Measurements from ENCODE around the gene C1orf167. TPM values are rescaled to one million over a fixed set of nuclear protein-coding genes. Genes with fewer than 3 reads are reported as not detected.
A peak's percentile ranks its signal among the peaks of the same experiment; 100 is the strongest.

The C1orf167 gene
- total and polyA plus RNA-seq, 10 donors = 0.74 to 4.8 (median 0.88) TPM; not detected in 1

DNA sequence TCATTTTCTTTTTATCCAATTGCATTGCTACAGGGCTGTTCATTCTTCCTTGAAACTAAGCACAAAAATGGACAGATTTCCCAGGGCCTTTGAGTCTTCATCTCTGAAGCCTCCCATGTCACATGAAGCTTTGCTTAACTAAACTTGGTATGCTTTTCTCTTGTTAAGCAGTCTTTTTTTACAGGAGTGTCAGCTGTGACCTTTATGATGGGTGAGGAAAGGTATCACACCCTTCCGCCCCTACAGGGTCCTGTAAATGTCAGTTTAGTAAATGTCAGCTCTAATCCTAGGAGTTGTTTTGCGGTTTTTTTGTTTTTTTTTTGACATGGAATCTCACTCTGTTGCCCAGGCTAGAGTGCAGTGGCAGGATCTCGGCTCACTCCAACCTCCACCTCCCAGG is 28.7 kb upstream of the C1orf167 start:
- Histone ChIP-seq H3K27ac (peak overlapping the region in 4 of 8 donors; percentile 84 to 100 (median 88)), H3K4me1 (peaks cover 48 to 100% (median 77%) of the 10 kb centered on the region in 6 donors), H3K9me3 (no peaks in the 10 kb centered on the region), H3K36me3 (no peaks in the 10 kb centered on the region), H3K27me3 (replicated peaks in 1 of 7) (no peaks in the 10 kb centered on the region), H3K4me3 (no peak overlapping the region)
- TF ChIP-seq, protein P1, sequence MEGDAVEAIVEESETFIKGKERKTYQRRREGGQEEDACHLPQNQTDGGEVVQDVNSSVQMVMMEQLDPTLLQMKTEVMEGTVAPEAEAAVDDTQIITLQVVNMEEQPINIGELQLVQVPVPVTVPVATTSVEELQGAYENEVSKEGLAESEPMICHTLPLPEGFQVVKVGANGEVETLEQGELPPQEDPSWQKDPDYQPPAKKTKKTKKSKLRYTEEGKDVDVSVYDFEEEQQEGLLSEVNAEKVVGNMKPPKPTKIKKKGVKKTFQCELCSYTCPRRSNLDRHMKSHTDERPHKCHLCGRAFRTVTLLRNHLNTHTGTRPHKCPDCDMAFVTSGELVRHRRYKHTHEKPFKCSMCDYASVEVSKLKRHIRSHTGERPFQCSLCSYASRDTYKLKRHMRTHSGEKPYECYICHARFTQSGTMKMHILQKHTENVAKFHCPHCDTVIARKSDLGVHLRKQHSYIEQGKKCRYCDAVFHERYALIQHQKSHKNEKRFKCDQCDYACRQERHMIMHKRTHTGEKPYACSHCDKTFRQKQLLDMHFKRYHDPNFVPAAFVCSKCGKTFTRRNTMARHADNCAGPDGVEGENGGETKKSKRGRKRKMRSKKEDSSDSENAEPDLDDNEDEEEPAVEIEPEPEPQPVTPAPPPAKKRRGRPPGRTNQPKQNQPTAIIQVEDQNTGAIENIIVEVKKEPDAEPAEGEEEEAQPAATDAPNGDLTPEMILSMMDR (IDR thresholded peaks at IDR 0.05 in 8 of 11, conservative IDR thresholded peaks at IDR 0.05 in 3 of 11) = no peak
- no peak for TF ChIP-seq POLR2A (IDR thresholded peaks at IDR 0.05)
- no peak for TF ChIP-seq POLR2AphosphoS5 (IDR thresholded peaks at IDR 0.05)
- DNase-seq = no peak
- WGBS, 5 donors = 88 to 93% (median 90%) methylated on average over 3 of the region's 3 CpGs
- intact Hi-C loops (cut with DNase I; ENCODE audit: low total_unique reads) = loop anchor here (5.0 kb wide), 1 partner anchor 69 kb away; no protein-coding TSS in a partner anchor

DNA sequence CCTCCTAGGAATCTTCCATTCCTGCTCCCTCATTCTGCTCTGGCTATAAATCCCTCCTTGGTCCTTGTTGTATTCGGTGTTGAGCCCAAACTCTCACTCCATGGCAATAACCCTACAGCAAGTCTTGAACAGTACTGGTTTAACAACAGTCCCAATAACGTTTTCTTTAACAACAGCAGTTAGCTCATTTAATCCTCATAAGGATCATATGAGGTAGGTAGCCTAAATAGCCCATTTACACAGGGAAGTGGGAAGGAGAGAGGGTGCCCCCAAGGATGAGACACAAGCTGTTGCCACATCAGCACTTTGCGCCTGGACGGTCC is 26.5 kb upstream of the C1orf167 start:
- H3K4me3 ChIP-seq = peak overlapping the region in 7 of 8 donors; percentile 61 to 92 (median 83)
- WGBS, 5 donors = 24 to 52% (median 32%) methylated on average over 4 of the region's 4 CpGs
- intact Hi-C loops (cut with DNase I; ENCODE audit: low total_unique reads) = no loop called here
- H3K36me3 ChIP-seq = no peaks in the 10 kb centered on the region
- no peak for DNase-seq
- no peaks in the 10 kb centered on the region for H3K27me3 ChIP-seq (replicated peaks in 1 of 7)
- TF ChIP-seq, protein P1 (IDR thresholded peaks at IDR 0.05 in 8 of 11, conservative IDR thresholded peaks at IDR 0.05 in 3 of 11) = no peak
- no peak for TF ChIP-seq POLR2A (IDR thresholded peaks at IDR 0.05)
- TF ChIP-seq POLR2AphosphoS5 (IDR thresholded peaks at IDR 0.05) = no peak
- peaks cover 37 to 100% (median 79%) of the 10 kb centered on the region in 6 donors for H3K4me1 ChIP-seq
- peak overlapping the region; percentile 73 to 100 (median 94) for H3K27ac ChIP-seq
- H3K9me3 ChIP-seq = no peaks in the 10 kb centered on the region

DNA sequence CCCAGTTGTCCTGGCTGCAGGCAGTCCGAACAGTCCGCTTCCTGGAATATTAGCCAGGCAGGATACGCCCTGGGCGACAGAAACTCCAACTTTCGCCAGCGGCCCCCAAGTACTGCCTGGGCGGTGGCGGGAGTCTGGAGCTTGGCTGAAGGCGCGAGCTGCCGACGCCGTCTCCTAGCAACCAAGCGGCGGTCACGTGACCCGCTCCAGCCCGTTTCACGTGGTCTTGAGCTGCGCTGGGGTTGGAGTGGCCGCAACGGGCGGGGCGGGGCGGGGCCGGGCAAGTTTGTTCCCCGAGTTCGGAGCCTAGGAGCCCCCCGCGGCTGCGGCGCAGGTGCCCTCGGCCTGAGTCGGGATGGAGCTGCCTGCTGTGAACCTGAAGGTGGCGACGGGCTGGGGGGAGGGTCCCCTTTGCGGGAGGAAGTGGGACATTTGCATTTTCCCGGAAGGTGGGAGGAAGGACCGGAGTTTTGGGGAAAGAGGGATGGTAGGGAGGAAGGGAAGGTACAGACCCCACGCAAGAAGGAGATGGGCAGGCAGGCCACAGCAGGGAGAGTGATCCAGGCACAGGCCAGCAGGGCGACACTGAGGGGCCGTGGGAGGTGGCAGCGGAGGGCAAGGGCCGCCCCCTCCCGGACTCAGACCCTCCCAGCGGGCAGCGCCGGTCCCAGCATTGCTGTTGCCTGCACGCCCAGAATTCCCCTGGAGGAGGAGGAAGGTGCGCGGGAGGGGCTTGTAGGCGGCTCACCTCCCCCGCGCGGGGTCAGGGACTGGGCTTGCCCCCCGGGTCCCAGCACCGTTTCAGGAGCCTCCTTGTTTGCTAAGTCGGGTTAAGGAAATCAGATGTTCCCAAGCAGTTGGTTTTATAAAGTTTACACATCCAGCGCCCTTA is 25.9 kb upstream of the C1orf167 start, which contains the start of gene AGTRAP:
Gene AGTRAP, plus strand, starts transcription at position 283 of the 892 bp plus-strand sequence. Its CDS starts 73 bp downstream, at position 356.
- Histone ChIP-seq H3K36me3 (no peaks in the 10 kb centered on the region), H3K27me3 (replicated peaks in 1 of 7) (no peaks in the 10 kb centered on the region), H3K4me3 (peak within 1 kb of the TSS; percentile 61 to 92 (median 82)), H3K9me3 (no peaks in the 10 kb centered on the region), H3K4me1 (peaks cover 33 to 100% (median 79%) of the 10 kb centered on the region in 6 donors), H3K27ac (peak within 1 kb of the TSS; percentile 73 to 100 (median 94))
- TF ChIP-seq, protein P1 (IDR thresholded peaks at IDR 0.05 in 8 of 11, conservative IDR thresholded peaks at IDR 0.05 in 3 of 11) = no peak
- peak in 1 of 3 donors; percentile 39 for TF ChIP-seq POLR2A (IDR thresholded peaks at IDR 0.05)
- peak; percentile 66 to 85 (median 83) for TF ChIP-seq POLR2AphosphoS5 (IDR thresholded peaks at IDR 0.05)
- intact Hi-C loops (cut with DNase I; ENCODE audit: low total_unique reads) = no loop called here
- DNase-seq = peak; percentile 99
- whole genome bisulfite sequencing, 5 donors = 0 to 3% (median 2%) methylated on average over 31 to 59 of the region's 59 CpGs
